K562 (cell line): Measurements from ENCODE around the gene ACADVL.

Experiments used
- ARID1B ChIP-seq: fragments of 450-650 bp; IDR thresholded peaks from 2 replicates; pipeline ENCODE4 v1.6.1; 2016; ENCODE audit warnings: antibody characterized with exemption, mild to moderate bottlenecking, inconsistent platforms
- CBX2 ChIP-seq: fragments of 200-600 bp; sonication (generic); IDR thresholded peaks from one replicate; pipeline ENCODE4 v1.6.1; 2012; ENCODE audit warnings: mild to moderate bottlenecking, low read length, inconsistent platforms; ENCODE audit not compliant: insufficient read depth, poor library complexity, severe bottlenecking
- FOSL1 ChIP-seq: fragments of 200-800 bp; sonication (Bioruptor generic); conservative IDR thresholded peaks from 2 replicates; pipeline ENCODE4 v1.6.1; 2016; ENCODE audit warnings: missing genetic modification characterization, missing compliant biosample characterization
- GABPA ChIP-seq: fragments of 200-800 bp; sonication (Bioruptor generic); conservative IDR thresholded peaks from 2 replicates; pipeline ENCODE4 v1.6.1; 2016; ENCODE audit warnings: low read depth, missing genetic modification characterization, missing compliant biosample characterization
- GMEB1 ChIP-seq: fragments of 250-450 bp; sonication (Bioruptor Pico); IDR thresholded peaks from 2 replicates; pipeline ENCODE4 v1.4.0; 2020; ENCODE audit warnings: mild to moderate bottlenecking
- HDAC6 ChIP-seq: IDR thresholded peaks from 2 replicates; pipeline ENCODE4 v1.6.1; 2012; ENCODE audit warnings: low read depth, mild to moderate bottlenecking, control low read depth, inconsistent platforms, low read length, moderate library complexity
- HNRNPLL ChIP-seq: fragments of 200-400 bp; formaldehyde crosslinking; IDR thresholded peaks from 2 replicates; pipeline ENCODE4 v1.6.1; 2017; ENCODE audit warnings: low read length, low read depth, mild to moderate bottlenecking; ENCODE audit not compliant: poor library complexity, severe bottlenecking
- MAX ChIP-seq: sonication (generic); formaldehyde crosslinking; IDR thresholded peaks from 2 replicates; pipeline ENCODE4 v1.9.0; 2022; ENCODE audit warnings: mild to moderate bottlenecking, missing genetic modification reagents
- NFIX ChIP-seq: fragments of 250-450 bp; sonication (Bioruptor Pico); IDR thresholded peaks from 2 replicates; pipeline ENCODE4 v1.4.0; 2020; ENCODE audit warnings: low read depth, mild to moderate bottlenecking, moderate library complexity
- PKNOX1 ChIP-seq: fragments of 450-650 bp; IDR thresholded peaks from 2 replicates; pipeline ENCODE4 v1.6.1; 2016
- PREB ChIP-seq: sonication (generic); formaldehyde crosslinking; IDR thresholded peaks from 2 replicates; pipeline ENCODE4 v1.8.1; 2023; ENCODE audit warnings: mild to moderate bottlenecking, missing genetic modification reagents
- ZNF263 ChIP-seq: sonication (generic); formaldehyde crosslinking; IDR thresholded peaks from 2 replicates; pipeline ENCODE4 v1.8.0; 2022; ENCODE audit warnings: mild to moderate bottlenecking, missing genetic modification reagents, borderline replicate concordance
- TF ChIP-seq, protein P1 (sequence below), 2 experiments: fragments of 450-650 bp; formaldehyde crosslinking in 1 of 2; IDR thresholded peaks; 2 replicates each; pipeline versions ENCODE4 v1.4.0 to v1.6.1; 2014 to 2020; ENCODE audit warnings: mild to moderate bottlenecking in 2 of 2, borderline replicate concordance in 1 of 2, low read depth in 1 of 2

- no peak for TF ChIP-seq GABPA (tag)
- TF ChIP-seq PKNOX1: no peak
- no peak for TF ChIP-seq GMEB1
- TF ChIP-seq, protein P1, sequence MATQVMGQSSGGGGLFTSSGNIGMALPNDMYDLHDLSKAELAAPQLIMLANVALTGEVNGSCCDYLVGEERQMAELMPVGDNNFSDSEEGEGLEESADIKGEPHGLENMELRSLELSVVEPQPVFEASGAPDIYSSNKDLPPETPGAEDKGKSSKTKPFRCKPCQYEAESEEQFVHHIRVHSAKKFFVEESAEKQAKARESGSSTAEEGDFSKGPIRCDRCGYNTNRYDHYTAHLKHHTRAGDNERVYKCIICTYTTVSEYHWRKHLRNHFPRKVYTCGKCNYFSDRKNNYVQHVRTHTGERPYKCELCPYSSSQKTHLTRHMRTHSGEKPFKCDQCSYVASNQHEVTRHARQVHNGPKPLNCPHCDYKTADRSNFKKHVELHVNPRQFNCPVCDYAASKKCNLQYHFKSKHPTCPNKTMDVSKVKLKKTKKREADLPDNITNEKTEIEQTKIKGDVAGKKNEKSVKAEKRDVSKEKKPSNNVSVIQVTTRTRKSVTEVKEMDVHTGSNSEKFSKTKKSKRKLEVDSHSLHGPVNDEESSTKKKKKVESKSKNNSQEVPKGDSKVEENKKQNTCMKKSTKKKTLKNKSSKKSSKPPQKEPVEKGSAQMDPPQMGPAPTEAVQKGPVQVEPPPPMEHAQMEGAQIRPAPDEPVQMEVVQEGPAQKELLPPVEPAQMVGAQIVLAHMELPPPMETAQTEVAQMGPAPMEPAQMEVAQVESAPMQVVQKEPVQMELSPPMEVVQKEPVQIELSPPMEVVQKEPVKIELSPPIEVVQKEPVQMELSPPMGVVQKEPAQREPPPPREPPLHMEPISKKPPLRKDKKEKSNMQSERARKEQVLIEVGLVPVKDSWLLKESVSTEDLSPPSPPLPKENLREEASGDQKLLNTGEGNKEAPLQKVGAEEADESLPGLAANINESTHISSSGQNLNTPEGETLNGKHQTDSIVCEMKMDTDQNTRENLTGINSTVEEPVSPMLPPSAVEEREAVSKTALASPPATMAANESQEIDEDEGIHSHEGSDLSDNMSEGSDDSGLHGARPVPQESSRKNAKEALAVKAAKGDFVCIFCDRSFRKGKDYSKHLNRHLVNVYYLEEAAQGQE (IDR thresholded peaks at IDR 0.05; ENCODE audit: borderline replicate concordance): no peak
- TF ChIP-seq, protein P1 (CRISPR knock-in tag; IDR thresholded peaks at IDR 0.05; ENCODE audit: low read depth): no peak
- TF ChIP-seq PREB (CRISPR knock-in tag): no peak
- TF ChIP-seq CBX2: no peak
- no peak for TF ChIP-seq HNRNPLL
- no peak for TF ChIP-seq HDAC6
- no peak for TF ChIP-seq NFIX (CRISPR knock-in tag)
- TF ChIP-seq ARID1B: no peak
- no peak for TF ChIP-seq MAX
- no peak for TF ChIP-seq FOSL1 (tag)
- no peak for TF ChIP-seq ZNF263 (CRISPR knock-in tag)
Observed at GRCh38 chr17:7183433-7184090, 36.2 kb upstream of the ACADVL start.
